Activated CD4-positive, alpha-beta T cell treated with anti-CD3 and anti-CD28 coated beads, Interleukin-2, amount 50 U/mL, for 16 hours (primary cell): ENCODE results near the gene BCL10.

Source experiments
- DNase-seq: peaks from one replicate; pipeline ENCODE4 v3.0.0-alpha.2; 2020

The BCL10 gene

DNA sequence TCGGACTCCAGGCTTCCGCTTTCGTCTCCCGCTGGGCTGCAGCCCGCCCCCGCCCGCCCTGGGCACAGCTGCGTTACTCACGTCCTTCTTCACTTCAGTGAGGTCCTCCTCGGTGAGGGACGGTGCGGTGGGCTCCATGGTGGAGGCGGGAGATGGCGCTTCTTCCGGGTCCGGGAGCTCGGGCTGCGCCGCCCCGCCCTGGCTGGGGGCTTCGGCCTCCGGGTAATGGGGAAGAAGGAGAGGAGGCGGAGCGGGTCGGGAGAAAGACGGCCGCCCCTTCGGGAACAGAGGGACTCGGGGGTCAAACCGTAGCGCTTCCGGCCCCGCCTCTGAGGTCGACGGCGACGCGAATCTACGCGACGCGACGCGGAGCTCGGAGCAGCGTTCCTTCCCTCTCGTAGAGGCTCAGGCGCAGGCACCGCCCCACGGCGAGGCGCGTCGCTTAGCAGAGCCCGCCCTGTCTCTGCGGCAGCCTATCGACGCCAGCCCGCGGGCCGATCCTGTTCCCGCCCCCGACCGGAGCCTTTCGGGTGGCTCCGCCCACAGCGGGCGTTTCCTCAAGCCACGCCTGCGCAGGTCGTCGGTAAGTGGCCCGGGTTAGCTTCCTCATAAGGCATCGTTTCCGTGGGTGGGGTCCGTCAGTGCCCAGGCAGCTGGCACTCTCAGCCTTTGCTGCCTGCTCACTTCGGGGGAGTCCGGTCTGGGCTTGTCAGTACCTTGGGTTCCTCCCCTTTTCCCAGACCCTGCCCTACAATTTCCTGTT is at the start of gene BCL10:
BCL10 (minus strand) TSS at position 418 of the 763 bp plus-strand sequence; CDS start at position 138, 280 bp downstream.
- DNase-seq = peak; percentile 98

- no peak for DNase-seq
Observed at GRCh38 chr1:85325920-85326319, 49.5 kb upstream of the BCL10 start.

DNA sequence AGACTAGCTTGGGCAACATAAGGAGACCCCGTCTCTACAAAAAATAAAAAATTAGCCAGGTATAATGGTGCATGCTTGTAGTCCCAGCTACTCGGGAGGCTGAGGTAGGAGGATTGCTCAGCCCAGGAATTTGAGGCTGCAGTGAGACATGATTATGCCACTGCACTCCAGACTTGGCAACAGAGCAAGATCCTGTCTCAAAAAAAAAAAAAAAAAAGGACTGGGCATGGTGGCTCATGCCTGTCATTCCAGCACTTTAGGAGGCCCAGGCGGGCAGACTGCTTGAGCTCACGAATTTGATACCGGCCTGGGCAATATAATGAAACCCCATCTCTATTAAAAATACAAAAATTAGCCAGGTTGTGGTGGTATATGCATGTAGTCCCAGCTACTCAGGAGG is 47.3 kb upstream of the BCL10 start:
- no peak for DNase-seq

GRCh38 chr1:85322655-85323054 is 46.2 kb upstream of the BCL10 start:
- no peak for DNase-seq

GRCh38 chr1:85321237-85321964 is 45.0 kb upstream of the BCL10 start:
- DNase-seq = peak; percentile 86

GRCh38 chr1:85320371-85321131 is 44.1 kb upstream of the BCL10 start:
- no peak for DNase-seq

DNA sequence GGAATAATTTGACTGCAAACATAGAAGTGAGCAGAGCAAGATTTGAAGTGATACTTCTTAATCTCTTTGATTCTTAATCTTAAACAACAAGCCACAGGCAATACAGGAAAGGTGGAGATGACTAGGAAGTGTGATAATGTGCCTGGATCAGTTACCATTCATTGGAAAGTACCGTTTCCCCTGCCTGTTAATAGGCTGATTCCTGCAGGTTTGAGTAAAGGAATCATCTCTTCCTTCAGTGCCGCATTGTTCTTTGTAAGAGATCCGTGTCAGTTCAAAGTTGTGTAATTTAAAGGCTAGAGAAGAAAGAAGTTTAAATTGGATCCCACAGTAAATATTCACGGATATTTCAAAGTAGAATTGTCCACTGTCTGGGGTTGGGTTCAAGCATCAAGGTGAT is 43.5 kb upstream of the BCL10 start:
- DNase-seq = no peak

- DNase-seq = no peak
Observed at GRCh38 chr1:85319491-85319890, 43.1 kb upstream of the BCL10 start.

- DNase-seq = no peak
Observed at GRCh38 chr1:85318217-85318616, 41.8 kb upstream of the BCL10 start.

GRCh38 chr1:85317560-85317959 is 41.1 kb upstream of the BCL10 start:
- DNase-seq = no peak

- DNase-seq = no peak
Observed at GRCh38 chr1:85316321-85316720, 39.9 kb upstream of the BCL10 start.

- DNase-seq = no peak
Observed at GRCh38 chr1:85315789-85316188, 39.4 kb upstream of the BCL10 start.

DNA sequence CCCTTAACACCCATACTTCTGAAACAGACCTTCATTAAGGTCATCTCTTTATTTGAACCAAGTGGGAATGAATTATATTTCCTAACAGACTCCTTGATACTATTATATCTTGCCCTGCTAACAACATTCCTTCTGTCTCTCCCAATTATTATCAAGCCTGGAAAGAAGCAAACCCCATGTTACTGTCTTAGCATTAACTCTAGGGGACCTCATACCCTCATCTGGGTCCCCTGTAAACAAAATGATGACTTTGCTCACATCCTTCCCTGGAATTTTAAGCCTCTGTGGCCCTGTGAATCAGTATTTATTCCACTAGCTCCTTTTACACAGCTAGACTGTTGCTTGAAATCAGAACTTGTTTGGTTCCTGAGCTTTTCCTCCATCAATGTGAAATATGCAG is 38.3 kb upstream of the BCL10 start:
- no peak for DNase-seq

DNA sequence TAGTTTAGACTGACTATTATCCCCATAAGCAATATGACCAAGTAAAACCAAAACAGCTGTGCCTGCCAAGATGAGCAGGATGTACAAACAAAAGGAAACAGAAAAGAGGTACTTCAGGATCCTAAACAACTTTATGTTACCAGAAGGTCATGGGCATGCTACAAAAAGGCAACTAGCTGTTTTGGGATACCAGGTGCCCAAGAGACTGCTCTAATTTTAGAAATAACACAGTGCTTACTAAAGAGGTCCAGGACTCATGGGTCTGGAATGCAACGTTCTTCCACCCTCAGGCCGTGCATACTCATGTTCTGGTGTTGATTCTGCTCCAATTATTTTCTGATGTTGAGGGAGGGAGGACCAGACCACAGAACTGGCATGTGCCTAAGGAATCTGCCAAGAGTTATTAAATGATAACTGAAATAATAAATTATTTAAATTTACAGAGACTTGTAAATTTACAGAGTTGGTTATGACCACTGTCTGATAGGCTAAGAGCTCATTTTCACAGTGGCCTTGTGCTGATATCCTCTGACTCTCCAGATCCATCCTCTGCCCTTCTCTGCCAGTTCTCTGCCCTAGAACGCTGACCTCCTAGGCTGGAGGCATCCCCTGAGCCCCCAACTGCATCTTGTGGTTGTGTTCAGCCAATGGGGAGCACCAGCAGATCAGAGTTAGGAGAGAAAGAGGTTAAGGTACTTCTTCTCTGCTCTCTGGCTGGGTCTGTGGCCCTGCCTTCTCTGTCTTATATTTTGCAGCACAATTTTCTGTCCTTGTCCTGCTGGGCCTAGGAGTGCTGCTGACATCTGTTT is 37.7 kb upstream of the BCL10 start:
- DNase-seq = no peak

DNA sequence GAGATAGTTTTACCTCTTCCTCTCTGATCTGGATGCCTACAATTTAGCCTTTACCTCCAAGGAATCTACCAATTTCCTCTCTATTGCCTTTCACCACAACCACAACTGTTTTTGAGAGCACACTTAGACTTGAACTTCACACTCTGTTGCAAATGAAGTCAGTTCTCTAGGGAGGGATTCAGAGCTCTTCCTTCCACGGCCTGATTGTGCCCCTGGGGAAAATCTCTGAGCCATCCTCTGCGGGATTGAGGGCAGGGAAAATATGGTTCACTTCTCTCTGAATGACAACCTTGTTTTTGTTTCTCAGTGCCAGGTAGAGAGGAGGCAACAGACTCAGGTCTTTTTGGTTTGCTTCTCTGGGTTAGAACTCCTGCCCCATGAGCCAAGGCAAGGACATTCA is 35.4 kb upstream of the BCL10 start:
- no peak for DNase-seq

GRCh38 chr1:85308833-85309350 is 32.5 kb upstream of the BCL10 start:
- no peak for DNase-seq

DNA sequence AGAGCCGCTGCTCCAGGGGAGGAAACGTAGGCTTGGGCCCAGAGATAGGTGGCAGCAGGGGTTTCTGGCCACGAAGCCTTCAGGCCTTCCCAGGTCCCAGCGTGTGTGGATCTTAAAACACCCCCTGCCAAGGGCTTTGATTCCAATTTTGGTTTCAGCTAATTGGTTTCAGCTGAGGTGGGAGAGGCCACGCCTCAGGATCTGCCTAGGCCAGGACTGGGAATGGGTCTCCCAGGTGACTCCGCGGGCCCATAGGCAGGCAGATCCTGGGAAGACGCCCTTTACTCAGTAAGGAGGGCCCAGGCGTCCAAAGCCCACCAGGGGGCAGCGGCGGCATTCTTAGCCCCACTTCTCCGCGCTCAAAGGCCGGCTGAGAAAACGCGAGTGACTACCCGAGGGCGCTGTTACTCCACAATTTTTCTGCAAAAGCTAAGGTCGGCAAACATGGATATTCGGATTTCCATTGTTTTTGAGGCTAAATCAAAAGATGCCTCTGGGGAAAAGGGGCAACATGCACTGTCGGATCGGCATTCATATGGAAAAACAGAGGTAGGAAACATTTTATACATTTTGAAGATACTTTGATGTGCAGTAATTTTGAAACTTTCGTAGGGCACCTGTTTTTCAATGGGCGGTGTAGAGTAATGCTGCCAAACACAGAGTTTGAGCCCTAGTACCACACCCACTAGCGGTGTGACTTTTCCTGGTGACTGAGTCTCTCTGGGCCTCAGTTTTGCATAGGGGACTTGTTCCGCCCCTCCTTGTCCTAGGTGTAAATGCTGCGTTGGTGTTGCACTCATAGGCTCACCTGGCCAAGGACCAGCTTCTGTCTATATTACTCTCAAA is 31.8 kb upstream of the BCL10 start:
- peak; percentile 60 for DNase-seq

- DNase-seq = no peak
Observed at GRCh38 chr1:85306236-85306635, 29.8 kb upstream of the BCL10 start.

GRCh38 chr1:85303440-85304162 is 27.2 kb upstream of the BCL10 start:
- no peak for DNase-seq

DNA sequence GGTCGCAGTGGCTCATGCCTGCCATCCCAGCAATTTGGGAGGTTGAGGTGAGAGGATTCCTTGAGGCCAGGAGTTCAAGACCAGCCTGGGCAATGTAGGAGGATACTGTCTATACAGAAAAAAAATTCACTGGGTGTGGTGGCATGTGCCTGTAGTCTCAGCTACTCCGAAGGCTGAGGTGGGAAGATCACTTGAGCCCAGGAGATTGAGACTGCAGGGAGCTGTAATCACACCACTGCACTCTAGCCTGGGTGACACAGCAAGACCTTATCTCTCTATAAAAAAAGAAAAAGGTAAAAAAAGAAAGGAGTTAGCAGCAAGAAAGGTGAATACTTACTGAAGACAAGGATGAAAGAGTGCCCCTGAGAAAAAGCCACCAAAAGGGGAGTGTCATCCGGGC is 23.7 kb upstream of the BCL10 start:
- no peak for DNase-seq
